ENCODE data around the gene LIX1L.
"Not testable (repeated sequence)": the region's sequence is repeated elsewhere in the genome, so short reads cannot be mapped to it uniquely, and the experiment has no call there.

Gene LIX1L

GRCh38 chr1:145936247-145936646, 21.6 kb downstream of the LIX1L start:
- DNase-seq (ENCODE audit: low spot score), result no peak

DNA sequence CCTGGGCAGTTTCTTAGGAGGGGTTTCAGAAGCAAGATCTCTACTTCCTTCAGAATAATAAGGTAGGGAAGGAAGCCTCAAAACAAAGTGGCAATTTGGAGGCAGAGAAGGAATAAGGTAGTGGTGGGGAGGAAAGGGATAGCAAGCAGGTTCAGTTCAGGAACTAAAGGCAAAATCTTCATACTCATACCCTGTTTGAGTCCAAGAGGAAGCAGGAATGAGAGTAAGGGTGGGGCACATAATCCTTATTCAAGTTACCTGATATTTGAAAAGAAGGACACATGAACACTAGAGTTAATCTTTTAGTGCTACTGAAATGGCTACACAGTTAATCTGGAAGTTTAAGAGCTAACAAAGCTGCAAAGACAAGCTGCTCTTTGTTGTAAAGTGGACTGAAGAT, 22.1 kb downstream of the LIX1L start:
- no peak for DNase-seq (ENCODE audit: low spot score)

GRCh38 chr1:145932522-145933009, 25.3 kb downstream of the LIX1L start:
- DNase-seq (ENCODE audit: low spot score), result peak; percentile 50

GRCh38 chr1:145927916-145928643, 29.7 kb downstream of the LIX1L start:
- no peak for DNase-seq (ENCODE audit: low spot score)

- DNase-seq (ENCODE audit: low spot score), result peak; percentile 98
Observed at GRCh38 chr1:145927063-145927886, 30.5 kb downstream of the LIX1L start, which contains the start of gene RBM8A. RBM8A (minus strand) TSS chr1:145927484; CDS start chr1:145927426, 58 bp downstream.

GRCh38 chr1:145926686-145927062, 31.1 kb downstream of the LIX1L start:
- no peak for DNase-seq (ENCODE audit: low spot score)

DNA sequence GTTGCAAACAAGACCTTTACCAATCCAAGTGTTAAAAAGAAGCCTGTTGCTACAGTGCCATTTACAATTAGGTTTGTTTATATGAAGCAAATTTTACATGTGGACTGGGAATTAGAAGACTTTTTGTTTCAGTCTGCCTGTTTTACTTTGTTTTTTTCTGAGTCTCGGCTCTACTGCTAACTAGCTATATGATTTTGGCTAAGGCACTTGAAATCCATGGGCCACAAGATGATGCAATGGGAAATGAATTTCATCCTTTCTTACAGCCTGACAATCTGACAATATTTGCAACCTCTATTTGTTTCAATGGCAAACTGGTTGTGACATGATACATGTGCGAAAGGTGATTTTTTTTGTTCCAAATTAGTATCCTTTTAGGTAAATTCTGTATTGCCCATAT, 35.6 kb downstream of the LIX1L start:
- DNase-seq (ENCODE audit: low spot score), result no peak

- DNase-seq (ENCODE audit: low spot score), result not testable (repeated sequence)
Observed at GRCh38 chr1:145920297-145920696, 37.5 kb downstream of the LIX1L start.

DNA sequence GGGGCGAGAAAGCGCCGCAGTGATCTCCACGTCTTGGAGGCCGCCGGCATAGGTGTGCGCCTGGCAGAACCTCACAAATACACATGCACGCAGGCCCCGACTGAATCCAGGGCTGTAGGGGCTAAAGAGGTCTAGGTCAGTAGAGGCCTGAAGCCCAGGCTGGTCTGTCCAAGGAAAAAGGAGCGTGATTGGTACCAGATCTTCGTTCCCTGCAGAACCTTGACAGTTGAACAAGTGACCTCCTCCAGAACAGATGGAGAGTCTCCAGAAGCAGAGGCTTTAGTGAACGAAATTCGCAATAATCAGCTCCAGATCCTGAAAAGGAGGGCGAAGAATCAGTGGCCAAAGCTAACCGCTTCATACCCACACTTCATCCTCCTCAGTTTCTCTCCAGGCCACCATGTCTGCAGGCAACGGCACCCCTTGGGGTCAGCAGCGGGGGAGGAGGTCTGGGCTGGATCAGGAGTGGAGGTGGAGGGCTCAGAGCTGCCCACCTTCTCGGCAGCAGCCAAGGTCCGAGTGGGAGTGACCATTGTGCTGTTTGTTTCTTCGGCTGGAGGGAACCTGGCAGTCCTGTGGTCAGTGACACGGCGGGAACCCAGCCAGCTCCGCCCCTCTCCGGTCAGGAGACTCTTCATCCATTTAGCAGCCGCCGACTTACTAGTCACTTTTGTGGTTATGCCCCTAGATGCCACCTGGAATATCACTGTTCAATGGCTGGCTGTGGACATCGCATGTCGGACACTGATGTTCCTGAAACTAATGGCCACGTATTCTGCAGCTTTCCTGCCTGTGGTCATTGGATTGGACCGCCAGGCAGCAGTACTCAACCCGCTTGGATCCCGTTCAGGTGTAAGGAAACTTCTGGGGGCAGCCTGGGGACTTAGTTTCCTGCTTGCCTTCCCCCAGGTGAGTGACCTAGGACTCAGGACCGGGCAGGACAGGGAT, 38.6 kb downstream of the LIX1L start:
- no peak for DNase-seq (ENCODE audit: low spot score)

DNA sequence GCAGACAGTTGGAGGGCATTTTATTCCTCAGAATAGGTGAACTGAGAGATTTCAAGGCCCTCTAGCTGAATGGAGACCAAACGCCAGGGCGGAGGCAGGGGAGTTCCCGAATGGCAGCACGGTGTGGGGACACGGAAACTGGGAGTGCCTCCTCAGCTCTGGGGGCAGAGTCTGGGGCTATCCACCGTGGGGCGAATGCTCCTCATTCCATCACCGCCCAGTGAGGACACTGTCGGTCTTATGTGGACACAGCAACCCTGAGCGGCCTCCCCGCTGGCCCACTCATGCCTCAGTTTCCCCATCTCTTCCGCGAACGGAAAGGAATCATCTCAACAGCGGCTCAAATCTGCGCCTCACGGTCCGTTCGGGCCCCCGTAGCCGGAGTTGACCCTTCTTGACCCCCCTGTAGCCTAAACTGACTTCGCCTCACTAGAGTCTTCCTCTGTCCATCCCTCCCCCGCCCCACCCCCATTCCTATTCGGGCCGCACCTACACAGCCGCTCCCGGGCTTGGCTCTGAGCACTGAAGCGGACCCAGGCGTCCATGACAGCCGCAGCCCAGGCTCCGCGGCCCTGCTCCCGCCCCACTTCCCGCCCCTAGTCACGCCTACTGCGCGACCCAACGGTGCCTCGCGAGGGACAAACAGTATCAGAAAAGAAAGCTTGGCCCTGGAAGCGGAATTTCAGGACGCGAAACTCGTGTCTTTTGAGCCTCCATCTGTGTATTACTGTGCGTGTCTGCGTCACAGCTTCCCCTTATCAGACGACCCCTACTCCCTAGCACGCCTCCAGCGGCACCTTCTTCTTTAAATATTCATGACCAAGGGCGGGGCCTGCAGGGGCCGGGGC, 39.4 kb downstream of the LIX1L start, which contains the start of gene PEX11B:
Gene PEX11B, minus strand, starts transcription at position 574 of the 848 bp plus-strand sequence. Its CDS starts 29 bp downstream, at position 545.
- DNase-seq (ENCODE audit: low spot score), result peak; percentile 95

- DNase-seq (ENCODE audit: low spot score), result no peak
Observed at GRCh38 chr1:145917595-145917994, 40.2 kb downstream of the LIX1L start.

- no peak for DNase-seq (ENCODE audit: low spot score)
Observed at GRCh38 chr1:145916745-145917144, 41.1 kb downstream of the LIX1L start.

GRCh38 chr1:145912128-145912641, 45.6 kb downstream of the LIX1L start:
- no peak for DNase-seq (ENCODE audit: low spot score)

DNA sequence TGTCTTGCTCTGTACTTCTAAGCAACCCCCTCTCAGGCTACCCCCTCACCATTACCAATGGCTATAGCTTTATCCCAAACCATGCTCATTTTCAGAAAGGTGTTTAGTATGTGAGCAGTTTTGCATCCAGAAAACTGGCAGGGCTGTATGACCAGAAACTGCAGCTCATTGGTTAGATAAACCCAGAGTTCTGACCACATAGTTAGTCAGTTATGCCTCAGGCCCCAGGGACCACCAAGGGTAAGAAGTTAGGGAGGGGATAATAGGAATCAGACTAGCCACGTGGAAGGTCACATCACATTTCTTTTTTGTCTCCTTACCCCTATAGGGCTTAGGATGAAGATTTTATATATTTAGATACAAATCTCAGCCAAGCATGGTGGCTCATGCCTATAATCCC, 49.2 kb downstream of the LIX1L start:
- no peak for DNase-seq (ENCODE audit: low spot score)

DNA sequence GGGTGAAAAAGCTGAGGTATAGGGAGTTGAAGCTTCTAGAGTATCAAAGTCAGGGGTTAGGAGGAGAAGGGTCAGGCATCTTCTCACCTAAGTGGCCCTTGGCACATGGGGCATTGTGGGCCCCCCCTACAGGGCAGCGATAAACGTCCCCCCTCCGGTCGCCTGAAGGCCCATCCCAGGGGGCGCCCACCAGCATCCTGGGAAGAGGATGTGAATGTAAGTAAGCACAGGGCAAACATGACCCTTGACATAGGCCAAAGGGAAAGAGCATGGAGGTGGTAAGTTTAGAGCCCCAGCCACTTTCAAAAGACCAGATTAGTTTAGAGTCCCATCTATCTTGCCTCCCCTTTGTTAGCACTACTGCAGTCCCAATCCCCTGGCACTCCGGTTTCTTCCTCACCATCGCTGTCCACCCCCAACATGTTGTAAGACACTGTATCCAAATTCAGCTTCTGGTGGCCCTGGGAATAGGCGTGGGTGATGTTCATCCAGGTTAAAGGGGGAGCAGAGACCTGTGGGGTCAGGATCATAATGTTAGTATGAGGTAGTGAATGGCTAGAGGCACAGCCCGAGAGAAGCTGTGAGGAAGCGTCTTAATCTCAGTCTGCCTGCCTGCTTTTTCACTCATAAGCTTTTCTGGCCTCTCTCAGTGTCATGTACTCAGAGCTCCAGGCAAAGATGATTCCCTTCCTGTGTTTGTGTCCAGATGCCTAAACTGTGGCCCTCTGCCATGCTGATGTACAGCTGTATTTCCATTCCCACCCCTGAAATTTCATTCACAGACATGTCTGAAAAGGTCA, 50.7 kb downstream of the LIX1L start:
- DNase-seq (ENCODE audit: low spot score), result no peak

- no peak for DNase-seq (ENCODE audit: low spot score)
Observed at GRCh38 chr1:145901312-145902021, 56.4 kb downstream of the LIX1L start.

- no peak for DNase-seq (ENCODE audit: low spot score)
Observed at GRCh38 chr1:145898756-145899155, 59.1 kb downstream of the LIX1L start.

GRCh38 chr1:145897969-145898368, 59.8 kb downstream of the LIX1L start:
- DNase-seq (ENCODE audit: low spot score), result no peak

DNA sequence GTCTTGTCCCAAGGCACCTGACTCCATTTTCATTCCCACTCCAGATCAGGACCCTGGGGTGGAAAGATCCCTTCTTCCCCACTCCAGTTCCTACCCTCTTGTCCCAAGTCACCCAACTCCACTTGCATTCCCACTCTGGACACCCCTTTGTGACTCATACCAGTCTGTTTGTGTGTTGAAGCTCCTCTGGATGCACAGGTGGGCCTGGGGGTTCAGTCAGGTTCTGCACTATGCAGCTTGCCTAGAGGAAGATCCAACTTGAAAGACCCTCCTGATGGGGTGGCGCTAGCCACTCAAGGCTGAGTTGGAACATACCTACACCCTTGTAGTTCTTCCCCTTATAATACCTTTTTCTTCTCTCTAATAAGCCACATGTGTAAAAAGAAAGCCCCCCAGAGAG, 62.3 kb downstream of the LIX1L start:
- DNase-seq (ENCODE audit: low spot score), result no peak

Data from CD4-positive, alpha-beta T cell treated with Interleukin-2 at 100 ng/mL for 4 hours (primary cell).